A549 (cell line): ENCODE measurements around the gene CADM2.

ENCODE experiments used
- BHLHE40 ChIP-seq: IDR thresholded peaks from 2 replicates; pipeline ENCODE4 v1.6.1; 2012; ENCODE audit warnings: low read depth, low read length, inconsistent platforms
- CTCF ChIP-seq: fragments of >200 bp; sonication (Bioruptor Twin); formaldehyde crosslinking; IDR thresholded peaks from 3 replicates; pipeline ENCODE4 v1.5.1; 2016
- EP300 ChIP-seq, 2 experiments: fragments of >200 bp; sonication (Bioruptor Twin); formaldehyde crosslinking; IDR thresholded peaks; 2 replicates in 1 of 2; 3 replicates in 1 of 2; pipeline ENCODE4 v1.6.1; 2016 to 2017
- FOSL2 ChIP-seq, 2 experiments: fragments of 450-650 bp in 1 of 2; fragments of >200 bp in 1 of 2; sonication (Bioruptor Twin) in 1 of 2; formaldehyde crosslinking; IDR thresholded peaks; 2 replicates each; pipeline versions ENCODE4 v1.5.0 to v1.6.1; 2016 to 2020; ENCODE audit warnings: mild to moderate bottlenecking in 1 of 2, moderate library complexity in 1 of 2
- GATA3 ChIP-seq: IDR thresholded peaks from 2 replicates; pipeline ENCODE4 v1.6.1; 2012; ENCODE audit warnings: borderline replicate concordance
- MAX ChIP-seq: IDR thresholded peaks from 2 replicates; pipeline ENCODE4 v1.6.1; 2012
- MYC ChIP-seq: IDR thresholded peaks from 2 replicates; pipeline ENCODE4 v1.6.1; 2012; ENCODE audit warnings: mild to moderate bottlenecking, inconsistent platforms, low read length, improper control_type of control experiment, borderline replicate concordance
- POLR2A ChIP-seq: IDR thresholded peaks from 2 replicates; pipeline ENCODE4 v1.6.1; 2012; ENCODE audit warnings: mild to moderate bottlenecking, low read length
- POLR2AphosphoS2 ChIP-seq: conservative IDR thresholded peaks from 2 replicates; pipeline ENCODE4 v1.6.1; 2012; ENCODE audit warnings: low read length, improper control_type of control experiment, inconsistent platforms
- SMC3 ChIP-seq: fragments of >200 bp; sonication (Bioruptor Twin); formaldehyde crosslinking; IDR thresholded peaks from 3 replicates; pipeline ENCODE4 v1.6.1; 2018; ENCODE audit warnings: inconsistent platforms
- ZFP36 ChIP-seq: fragments of 450-650 bp; IDR thresholded peaks from 2 replicates; pipeline ENCODE4 v1.6.1; 2014; ENCODE audit warnings: borderline replicate concordance; ENCODE audit not compliant: partially characterized antibody
- TF ChIP-seq, protein P1 (sequence below): fragments of 200-600 bp; sonication (generic); IDR thresholded peaks from 2 replicates; pipeline ENCODE4 v1.6.1; 2016; ENCODE audit warnings: antibody characterized with exemption, mild to moderate bottlenecking, moderate library complexity
- TF ChIP-seq, protein P2 (sequence below): IDR thresholded peaks from 2 replicates; pipeline ENCODE4 v1.6.1; 2012
- TF ChIP-seq, protein P3 (sequence below): fragments of 450-650 bp; IDR thresholded peaks from 2 replicates; pipeline ENCODE4 v1.6.1; 2014; ENCODE audit warnings: antibody characterized with exemption

GRCh38 chr3:85270488-85270887, 311.7 kb downstream of the CADM2 start:
- no peak for TF ChIP-seq CTCF
- TF ChIP-seq GATA3 = no peak
- TF ChIP-seq ZFP36 = no peak
- TF ChIP-seq, protein P1, sequence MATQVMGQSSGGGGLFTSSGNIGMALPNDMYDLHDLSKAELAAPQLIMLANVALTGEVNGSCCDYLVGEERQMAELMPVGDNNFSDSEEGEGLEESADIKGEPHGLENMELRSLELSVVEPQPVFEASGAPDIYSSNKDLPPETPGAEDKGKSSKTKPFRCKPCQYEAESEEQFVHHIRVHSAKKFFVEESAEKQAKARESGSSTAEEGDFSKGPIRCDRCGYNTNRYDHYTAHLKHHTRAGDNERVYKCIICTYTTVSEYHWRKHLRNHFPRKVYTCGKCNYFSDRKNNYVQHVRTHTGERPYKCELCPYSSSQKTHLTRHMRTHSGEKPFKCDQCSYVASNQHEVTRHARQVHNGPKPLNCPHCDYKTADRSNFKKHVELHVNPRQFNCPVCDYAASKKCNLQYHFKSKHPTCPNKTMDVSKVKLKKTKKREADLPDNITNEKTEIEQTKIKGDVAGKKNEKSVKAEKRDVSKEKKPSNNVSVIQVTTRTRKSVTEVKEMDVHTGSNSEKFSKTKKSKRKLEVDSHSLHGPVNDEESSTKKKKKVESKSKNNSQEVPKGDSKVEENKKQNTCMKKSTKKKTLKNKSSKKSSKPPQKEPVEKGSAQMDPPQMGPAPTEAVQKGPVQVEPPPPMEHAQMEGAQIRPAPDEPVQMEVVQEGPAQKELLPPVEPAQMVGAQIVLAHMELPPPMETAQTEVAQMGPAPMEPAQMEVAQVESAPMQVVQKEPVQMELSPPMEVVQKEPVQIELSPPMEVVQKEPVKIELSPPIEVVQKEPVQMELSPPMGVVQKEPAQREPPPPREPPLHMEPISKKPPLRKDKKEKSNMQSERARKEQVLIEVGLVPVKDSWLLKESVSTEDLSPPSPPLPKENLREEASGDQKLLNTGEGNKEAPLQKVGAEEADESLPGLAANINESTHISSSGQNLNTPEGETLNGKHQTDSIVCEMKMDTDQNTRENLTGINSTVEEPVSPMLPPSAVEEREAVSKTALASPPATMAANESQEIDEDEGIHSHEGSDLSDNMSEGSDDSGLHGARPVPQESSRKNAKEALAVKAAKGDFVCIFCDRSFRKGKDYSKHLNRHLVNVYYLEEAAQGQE = no peak
- TF ChIP-seq, protein P2, sequence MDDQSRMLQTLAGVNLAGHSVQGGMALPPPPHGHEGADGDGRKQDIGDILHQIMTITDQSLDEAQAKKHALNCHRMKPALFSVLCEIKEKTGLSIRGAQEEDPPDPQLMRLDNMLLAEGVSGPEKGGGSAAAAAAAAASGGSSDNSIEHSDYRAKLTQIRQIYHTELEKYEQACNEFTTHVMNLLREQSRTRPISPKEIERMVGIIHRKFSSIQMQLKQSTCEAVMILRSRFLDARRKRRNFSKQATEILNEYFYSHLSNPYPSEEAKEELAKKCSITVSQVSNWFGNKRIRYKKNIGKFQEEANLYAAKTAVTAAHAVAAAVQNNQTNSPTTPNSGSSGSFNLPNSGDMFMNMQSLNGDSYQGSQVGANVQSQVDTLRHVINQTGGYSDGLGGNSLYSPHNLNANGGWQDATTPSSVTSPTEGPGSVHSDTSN = no peak
- no peak for TF ChIP-seq POLR2A
- TF ChIP-seq MYC = no peak
- no peak for TF ChIP-seq BHLHE40
- TF ChIP-seq SMC3 = no peak
- TF ChIP-seq, protein P3, sequence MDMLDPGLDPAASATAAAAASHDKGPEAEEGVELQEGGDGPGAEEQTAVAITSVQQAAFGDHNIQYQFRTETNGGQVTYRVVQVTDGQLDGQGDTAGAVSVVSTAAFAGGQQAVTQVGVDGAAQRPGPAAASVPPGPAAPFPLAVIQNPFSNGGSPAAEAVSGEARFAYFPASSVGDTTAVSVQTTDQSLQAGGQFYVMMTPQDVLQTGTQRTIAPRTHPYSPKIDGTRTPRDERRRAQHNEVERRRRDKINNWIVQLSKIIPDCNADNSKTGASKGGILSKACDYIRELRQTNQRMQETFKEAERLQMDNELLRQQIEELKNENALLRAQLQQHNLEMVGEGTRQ = no peak
- no peak for TF ChIP-seq FOSL2 (IDR thresholded peaks at IDR 0.05)
- no peak for TF ChIP-seq FOSL2 (CRISPR knock-in tag; IDR thresholded peaks at IDR 0.05)
- TF ChIP-seq MAX = no peak
- no peak for TF ChIP-seq POLR2AphosphoS2
- no peak for TF ChIP-seq EP300 (IDR thresholded peaks at IDR 0.05)
